NCI-H510A (cell line): ENCODE results near the gene SUCLG2.
"Not testable (repeated sequence)": the region's sequence is repeated elsewhere in the genome, so short reads cannot be mapped to it uniquely, and the experiment has no call there.

ENCODE experiments used
- DNase-seq: peaks from one replicate; lab custom pipeline; 2025; lab: John Stamatoyannopoulos, UW

SUCLG2 gene

GRCh38 chr3:67559029-67559605 lies 95.3 kb downstream of the SUCLG2 start:
- no peak for DNase-seq

- DNase-seq: no peak
Observed at GRCh38 chr3:67558426-67558825, 96.0 kb downstream of the SUCLG2 start.

- no peak for DNase-seq
Observed at GRCh38 chr3:67557848-67558355, 96.5 kb downstream of the SUCLG2 start.

GRCh38 chr3:67551361-67552016 lies 102.9 kb downstream of the SUCLG2 start:
- DNase-seq: no peak

GRCh38 chr3:67550541-67550940 lies 103.9 kb downstream of the SUCLG2 start:
- no peak for DNase-seq

GRCh38 chr3:67542502-67543250 lies 111.7 kb downstream of the SUCLG2 start:
- not testable (repeated sequence) for DNase-seq

GRCh38 chr3:67540198-67540894 lies 114.1 kb downstream of the SUCLG2 start:
- DNase-seq: no peak

GRCh38 chr3:67537203-67537602 lies 117.2 kb downstream of the SUCLG2 start:
- DNase-seq: not testable (repeated sequence)

GRCh38 chr3:67535006-67535405 lies 119.4 kb downstream of the SUCLG2 start:
- DNase-seq: no peak

GRCh38 chr3:67534594-67534993 lies 119.8 kb downstream of the SUCLG2 start:
- DNase-seq: no peak

- DNase-seq: no peak
Observed at GRCh38 chr3:67531181-67532101, 123.0 kb downstream of the SUCLG2 start.

- no peak for DNase-seq
Observed at GRCh38 chr3:67529915-67530314, 124.5 kb downstream of the SUCLG2 start.

GRCh38 chr3:67529337-67529736 lies 125.1 kb downstream of the SUCLG2 start:
- no peak for DNase-seq

GRCh38 chr3:67526246-67526645 lies 128.2 kb downstream of the SUCLG2 start:
- DNase-seq: no peak

GRCh38 chr3:67524046-67524445 lies 130.4 kb downstream of the SUCLG2 start:
- no peak for DNase-seq

- DNase-seq: no peak
Observed at GRCh38 chr3:67522081-67522480, 132.3 kb downstream of the SUCLG2 start.

- no peak for DNase-seq
Observed at GRCh38 chr3:67521053-67521646, 133.3 kb downstream of the SUCLG2 start.

GRCh38 chr3:67518236-67518635 lies 136.2 kb downstream of the SUCLG2 start:
- no peak for DNase-seq

GRCh38 chr3:67517781-67518180 lies 136.6 kb downstream of the SUCLG2 start:
- DNase-seq: no peak

- no peak for DNase-seq
Observed at GRCh38 chr3:67516496-67516895, 137.9 kb downstream of the SUCLG2 start.

GRCh38 chr3:67515778-67516177 lies 138.6 kb downstream of the SUCLG2 start:
- DNase-seq: no peak
